HG02571 (cell line): ENCODE measurements around the gene PBXIP1.
"Not testable (repeated sequence)": the region's sequence is repeated elsewhere in the genome, so short reads cannot be mapped to it uniquely, and the experiment has no call there.

Source experiments
- ATAC-seq: cut with Tn5 transposase; IDR thresholded peaks from one replicate; pipeline ENCODE4 v1.9.1; 2021; ENCODE audit warnings: mild to moderate bottlenecking, moderate library complexity; ENCODE audit not compliant: unreplicated experiment

The PBXIP1 gene

GRCh38 chr1:154995301-154995983 lies 39.5 kb upstream of the PBXIP1 start:
- not testable (repeated sequence) for ATAC-seq

GRCh38 chr1:154994591-154994990 lies 38.7 kb upstream of the PBXIP1 start:
- no peak for ATAC-seq

GRCh38 chr1:154994269-154994587 lies 38.3 kb upstream of the PBXIP1 start:
- no peak for ATAC-seq

GRCh38 chr1:154993572-154994268 lies 37.8 kb upstream of the PBXIP1 start, which contains the start of gene LENEP:
Gene LENEP, plus strand, starts transcription at chr1:154993586. Its CDS starts 22 bp downstream, at chr1:154993608.
- no peak for ATAC-seq

- no peak for ATAC-seq
Observed at GRCh38 chr1:154992721-154993571, 37.0 kb upstream of the PBXIP1 start.

GRCh38 chr1:154990276-154990675 lies 34.4 kb upstream of the PBXIP1 start:
- ATAC-seq = no peak

- ATAC-seq = no peak
Observed at GRCh38 chr1:154989195-154989860, 33.4 kb upstream of the PBXIP1 start.

GRCh38 chr1:154988058-154988954 lies 32.4 kb upstream of the PBXIP1 start:
- ATAC-seq = no peak

GRCh38 chr1:154987326-154987725 lies 31.4 kb upstream of the PBXIP1 start:
- no peak for ATAC-seq

- not testable (repeated sequence) for ATAC-seq
Observed at GRCh38 chr1:154986736-154987135, 30.8 kb upstream of the PBXIP1 start.

- no peak for ATAC-seq
Observed at GRCh38 chr1:154983776-154984466, 28.0 kb upstream of the PBXIP1 start.

- ATAC-seq = peak; percentile 97
Observed at GRCh38 chr1:154982897-154983648, 27.2 kb upstream of the PBXIP1 start, which contains the start of gene FLAD1. Gene FLAD1, plus strand, starts transcription at chr1:154983344. Its CDS starts 351 bp downstream, at chr1:154983695.

- no peak for ATAC-seq
Observed at GRCh38 chr1:154982341-154982740, 26.4 kb upstream of the PBXIP1 start.

- ATAC-seq = no peak
Observed at GRCh38 chr1:154978360-154978759, 22.5 kb upstream of the PBXIP1 start.

- ATAC-seq = not testable (repeated sequence)
Observed at GRCh38 chr1:154977762-154978161, 21.9 kb upstream of the PBXIP1 start.

- ATAC-seq = no peak
Observed at GRCh38 chr1:154975409-154976059, 19.6 kb upstream of the PBXIP1 start.

GRCh38 chr1:154974808-154975408 lies 19.0 kb upstream of the PBXIP1 start:
- peak; percentile 42 for ATAC-seq
